HEK293 (cell line): Measurements from ENCODE around the gene ZNF624.

ENCODE experiments used
- CTCF ChIP-seq: fragments of 450-650 bp; formaldehyde crosslinking; IDR thresholded peaks from 2 replicates; pipeline ENCODE4 v1.5.1; 2016; ENCODE audit warnings: missing biosample characterization, missing genetic modification characterization
- ZNF449 ChIP-seq: fragments of 450-650 bp; formaldehyde crosslinking; IDR thresholded peaks from 2 replicates; pipeline ENCODE4 v1.5.1; 2017; ENCODE audit warnings: missing biosample characterization, mild to moderate bottlenecking, missing genetic modification characterization, moderate library complexity
- ZNF76 ChIP-seq: fragments of 450-650 bp; formaldehyde crosslinking; IDR thresholded peaks from 2 replicates; pipeline ENCODE4; 2016; ENCODE audit warnings: low read depth, missing biosample characterization, missing genetic modification characterization, borderline replicate concordance

- no peak for TF ChIP-seq CTCF (tag by site-specific recombination)
- no peak for TF ChIP-seq ZNF449
- TF ChIP-seq ZNF76 (tag by site-specific recombination): no peak
Observed at GRCh38 chr17:16584273-16584995, 69.2 kb downstream of the ZNF624 start.
